ENCODE data around the gene AGBL4. TPM values are rescaled to one million over a fixed set of nuclear protein-coding genes. Genes with fewer than 3 reads are reported as not detected.

The AGBL4 gene
- polyA plus RNA-seq, 1 donor (not counting 4 experiments of a cell fraction or from before 2014, with no cell fraction given): not detected

DNA sequence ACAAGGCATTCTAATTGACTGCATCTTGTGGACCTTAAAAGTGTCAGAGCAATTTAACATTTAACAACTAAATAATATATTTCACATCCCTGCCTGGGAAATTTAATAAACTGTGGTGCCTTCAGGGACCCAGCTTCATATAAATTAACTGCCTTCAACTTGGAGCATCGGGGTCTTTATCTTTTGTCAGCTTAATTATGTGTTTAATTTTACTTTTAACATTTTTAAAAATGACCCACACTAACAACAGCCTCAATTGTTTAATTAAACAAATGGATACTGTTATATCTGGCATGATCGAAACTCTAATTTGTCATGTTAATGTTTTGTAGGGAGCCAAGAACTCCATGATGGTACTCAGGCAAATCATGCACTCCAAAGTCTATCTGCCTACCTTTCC, 857.7 kb downstream of the AGBL4 start:
- TF ChIP-seq EZH2 (IDR thresholded peaks at IDR 0.05; ENCODE audit: low read length): no peak
- TF ChIP-seq, protein P1, sequence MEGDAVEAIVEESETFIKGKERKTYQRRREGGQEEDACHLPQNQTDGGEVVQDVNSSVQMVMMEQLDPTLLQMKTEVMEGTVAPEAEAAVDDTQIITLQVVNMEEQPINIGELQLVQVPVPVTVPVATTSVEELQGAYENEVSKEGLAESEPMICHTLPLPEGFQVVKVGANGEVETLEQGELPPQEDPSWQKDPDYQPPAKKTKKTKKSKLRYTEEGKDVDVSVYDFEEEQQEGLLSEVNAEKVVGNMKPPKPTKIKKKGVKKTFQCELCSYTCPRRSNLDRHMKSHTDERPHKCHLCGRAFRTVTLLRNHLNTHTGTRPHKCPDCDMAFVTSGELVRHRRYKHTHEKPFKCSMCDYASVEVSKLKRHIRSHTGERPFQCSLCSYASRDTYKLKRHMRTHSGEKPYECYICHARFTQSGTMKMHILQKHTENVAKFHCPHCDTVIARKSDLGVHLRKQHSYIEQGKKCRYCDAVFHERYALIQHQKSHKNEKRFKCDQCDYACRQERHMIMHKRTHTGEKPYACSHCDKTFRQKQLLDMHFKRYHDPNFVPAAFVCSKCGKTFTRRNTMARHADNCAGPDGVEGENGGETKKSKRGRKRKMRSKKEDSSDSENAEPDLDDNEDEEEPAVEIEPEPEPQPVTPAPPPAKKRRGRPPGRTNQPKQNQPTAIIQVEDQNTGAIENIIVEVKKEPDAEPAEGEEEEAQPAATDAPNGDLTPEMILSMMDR (optimal IDR thresholded peaks at IDR 0.05 in 1 of 3, IDR thresholded peaks at IDR 0.05 in 1 of 3, conservative IDR thresholded peaks at IDR 0.05 in 1 of 3; ENCODE audit: extremely low read depth in 1 of 3, insufficient read depth in 2 of 3, low read length in 3 of 3): no peak
- no peak for DNase-seq (ENCODE audit: low read depth, low spot score)
- dilution Hi-C loops (cut with MboI; ENCODE audit: extremely low pct_ligation_motif_present, low sequenced_read_pairs): no loop called here

DNA sequence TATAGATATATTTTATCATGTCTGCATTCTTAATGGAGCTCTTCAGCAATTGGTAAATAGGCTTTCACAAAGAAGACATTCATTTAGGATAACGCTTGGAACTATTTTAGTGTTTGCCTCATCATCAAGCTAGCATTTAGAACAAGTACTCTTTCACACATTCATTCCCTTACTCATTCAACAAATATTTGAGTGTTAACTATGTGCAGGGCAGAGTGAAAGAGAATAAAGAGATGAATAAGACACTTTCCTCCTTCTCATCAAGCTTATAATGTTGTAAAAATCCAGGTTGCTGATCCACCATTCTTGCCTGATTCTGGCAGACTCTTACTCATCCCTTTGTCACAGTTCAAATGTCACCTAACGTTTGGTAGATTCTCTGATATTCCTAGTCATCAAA, 860.7 kb downstream of the AGBL4 start:
- no peaks in the 10 kb centered on the region for H3K9me3 ChIP-seq (ENCODE audit: control insufficient read depth, low read depth, low read length)
- no peaks in the 10 kb centered on the region for H3K79me2 ChIP-seq (ENCODE audit: control insufficient read depth, insufficient read depth, low read length)
- dilution Hi-C loops (cut with MboI; ENCODE audit: extremely low pct_ligation_motif_present, low sequenced_read_pairs): no loop called here
- H2AFZ ChIP-seq (ENCODE audit: control insufficient read depth, low read length): peak overlapping the region; percentile 26
- no peak overlapping the region for H3K4me3 ChIP-seq (ENCODE audit: control insufficient read depth in 2 of 3, extremely low read depth in 1 of 3, insufficient read depth in 2 of 3, low read depth in 1 of 3, low read length in 3 of 3)
- H3K4me1 ChIP-seq (ENCODE audit: control insufficient read depth, extremely low read depth, insufficient read depth, low read length): peaks cover 11% of the 10 kb centered on the region
- FAIRE-seq (peak; percentile 90), DNase-seq (ENCODE audit: low read depth, low spot score) (peak; percentile 71)
- H3K36me3 ChIP-seq (ENCODE audit: control insufficient read depth in 2 of 2, extremely low read depth in 1 of 2, insufficient read depth in 2 of 2, low read length in 2 of 2): no peaks in the 10 kb centered on the region
- no peaks in the 10 kb centered on the region for H3K9me1 ChIP-seq (ENCODE audit: control insufficient read depth, extremely low read depth, insufficient read depth, low read length)
- no peak overlapping the region for H3K9ac ChIP-seq (ENCODE audit: control insufficient read depth, extremely low read depth, insufficient read depth, low read length)
- H3K27ac ChIP-seq (ENCODE audit: control insufficient read depth, insufficient read depth, low read length): no peak overlapping the region
- H3K4me2 ChIP-seq (ENCODE audit: control insufficient read depth, extremely low read depth, insufficient read depth, low read depth, low read length): no peak overlapping the region
- H4K20me1 ChIP-seq (ENCODE audit: control insufficient read depth, extremely low read depth, insufficient read depth, low read length): no peaks in the 10 kb centered on the region
- TF ChIP-seq EZH2 (IDR thresholded peaks at IDR 0.05; ENCODE audit: low read length): no peak
- TF ChIP-seq, protein P1 (optimal IDR thresholded peaks at IDR 0.05 in 1 of 3, IDR thresholded peaks at IDR 0.05 in 1 of 3, conservative IDR thresholded peaks at IDR 0.05 in 1 of 3; ENCODE audit: extremely low read depth in 1 of 3, insufficient read depth in 2 of 3, low read length in 3 of 3): no peak
- H3K27me3 ChIP-seq (ENCODE audit: control insufficient read depth, extremely low read depth, insufficient read depth, low read length): no peaks in the 10 kb centered on the region

More for the DNA sequence above, 857.7 kb downstream of the AGBL4 start:
- H3K27ac ChIP-seq (ENCODE audit: control insufficient read depth, insufficient read depth, low read length): no peak overlapping the region
- H3K4me3 ChIP-seq (ENCODE audit: control insufficient read depth in 2 of 3, extremely low read depth in 1 of 3, insufficient read depth in 2 of 3, low read depth in 1 of 3, low read length in 3 of 3): no peak overlapping the region
- no peak for FAIRE-seq
- no peaks in the 10 kb centered on the region for H4K20me1 ChIP-seq (ENCODE audit: control insufficient read depth, extremely low read depth, insufficient read depth, low read length)
- no peaks in the 10 kb centered on the region for H3K79me2 ChIP-seq (ENCODE audit: control insufficient read depth, insufficient read depth, low read length)
- no peaks in the 10 kb centered on the region for H3K9me1 ChIP-seq (ENCODE audit: control insufficient read depth, extremely low read depth, insufficient read depth, low read length)
- H2AFZ ChIP-seq (ENCODE audit: control insufficient read depth, low read length): no peak overlapping the region
- peaks cover 11% of the 10 kb centered on the region for H3K4me1 ChIP-seq (ENCODE audit: control insufficient read depth, extremely low read depth, insufficient read depth, low read length)
- no peaks in the 10 kb centered on the region for H3K27me3 ChIP-seq (ENCODE audit: control insufficient read depth, extremely low read depth, insufficient read depth, low read length)
- H3K4me2 ChIP-seq (ENCODE audit: control insufficient read depth, extremely low read depth, insufficient read depth, low read depth, low read length): no peak overlapping the region
- H3K36me3 ChIP-seq (ENCODE audit: control insufficient read depth in 2 of 2, extremely low read depth in 1 of 2, insufficient read depth in 2 of 2, low read length in 2 of 2): no peaks in the 10 kb centered on the region
- H3K9ac ChIP-seq (ENCODE audit: control insufficient read depth, extremely low read depth, insufficient read depth, low read length): no peak overlapping the region
- H3K9me3 ChIP-seq (ENCODE audit: control insufficient read depth, low read depth, low read length): no peaks in the 10 kb centered on the region

Data from keratinocyte (primary cell).